ENCODE results near the gene ASTN2.

GRCh38 chr9:116883676-116884075, 531.2 kb downstream of the ASTN2 start:
- no peak for TF ChIP-seq CTCF (IDR thresholded peaks at IDR 0.05)
- no peak for TF ChIP-seq POLR2AphosphoS5 (IDR thresholded peaks at IDR 0.05)

All from sigmoid colon (tissue), 4 donors.